Peyer's patch (tissue), 4 donors: Measurements from ENCODE around the gene TFG.

Experiments
- CTCF ChIP-seq, 6 experiments: fragments of 450-650 bp in 4 of 6; fragments of 200-600 bp in 2 of 6; sonication (generic) in 1 of 6; IDR thresholded peaks; one replicate each; pipeline ENCODE4 v1.5.1; 2017 to 2019; ENCODE audit warnings: antibody characterized with exemption in 6 of 6, mild to moderate bottlenecking in 3 of 6, moderate library complexity in 1 of 6
- POLR2A ChIP-seq, 2 donors: fragments of 450-650 bp; IDR thresholded peaks; one replicate each; pipeline ENCODE4 v1.5.1; 2017; ENCODE audit warnings: antibody characterized with exemption in 2 of 2, mild to moderate bottlenecking in 2 of 2, moderate library complexity in 2 of 2

- TF ChIP-seq CTCF (IDR thresholded peaks at IDR 0.05), result no peak
- no peak for TF ChIP-seq POLR2A (IDR thresholded peaks at IDR 0.05)
Observed at GRCh38 chr3:100717637-100718487, 8.6 kb downstream of the TFG start.
